SH-SY5Y (cell line): ENCODE measurements around the gene FSTL4.

Source experiments
- GATA2 ChIP-seq: IDR thresholded peaks from 2 replicates; pipeline ENCODE4 v1.6.1; 2011; ENCODE audit warnings: mild to moderate bottlenecking, low read depth, low read length
- GATA3 ChIP-seq: IDR thresholded peaks from 2 replicates; pipeline ENCODE4 v1.6.1; 2011; ENCODE audit warnings: low read depth, mild to moderate bottlenecking, low read length, moderate library complexity

DNA sequence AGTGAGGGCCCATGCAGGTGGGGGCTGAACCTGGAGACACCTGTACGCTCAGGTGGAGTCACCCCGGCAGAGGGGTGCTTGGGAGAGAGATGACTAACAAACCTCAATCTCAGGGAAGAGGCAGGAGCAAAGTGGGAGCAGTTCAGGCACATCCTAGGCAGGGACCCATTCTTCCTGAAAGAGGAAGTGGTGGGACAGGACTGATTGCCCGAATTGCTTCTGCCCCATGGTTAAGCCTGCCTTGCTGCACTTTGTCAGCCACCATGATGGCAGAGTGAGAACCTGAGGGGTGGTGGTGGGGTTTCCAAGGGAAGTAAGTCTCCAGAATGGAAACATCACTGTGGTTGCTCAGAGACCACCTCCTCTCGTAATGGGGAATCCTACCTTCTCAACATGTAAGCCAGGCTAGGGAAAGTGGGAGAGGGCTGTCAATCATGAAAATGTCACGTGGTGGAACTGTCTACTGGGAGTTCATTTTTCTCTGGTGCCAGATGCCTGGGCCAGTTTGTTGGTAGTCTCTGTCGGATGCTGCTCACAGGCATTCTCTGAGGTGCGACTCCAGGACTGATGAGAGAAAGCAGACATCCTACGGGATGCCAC is 410.2 kb downstream of the FSTL4 start:
- TF ChIP-seq GATA3 (no peak), GATA2 (no peak)
